Astrocyte (in vitro differentiated cells and primary cell): ENCODE measurements around the gene SCARF1.

Experiments used
- EZH2 ChIP-seq: IDR thresholded peaks from 2 replicates; pipeline ENCODE4 v1.6.1; 2012; ENCODE audit warnings: mild to moderate bottlenecking, low read length, inconsistent platforms; ENCODE audit not compliant: insufficient read depth
- TF ChIP-seq, protein P1 (sequence below): IDR thresholded peaks from 2 replicates; pipeline ENCODE4 v1.5.1; 2011; ENCODE audit warnings: low read depth, mild to moderate bottlenecking, inconsistent platforms, low read length, moderate library complexity; ENCODE audit not compliant: insufficient read depth

DNA sequence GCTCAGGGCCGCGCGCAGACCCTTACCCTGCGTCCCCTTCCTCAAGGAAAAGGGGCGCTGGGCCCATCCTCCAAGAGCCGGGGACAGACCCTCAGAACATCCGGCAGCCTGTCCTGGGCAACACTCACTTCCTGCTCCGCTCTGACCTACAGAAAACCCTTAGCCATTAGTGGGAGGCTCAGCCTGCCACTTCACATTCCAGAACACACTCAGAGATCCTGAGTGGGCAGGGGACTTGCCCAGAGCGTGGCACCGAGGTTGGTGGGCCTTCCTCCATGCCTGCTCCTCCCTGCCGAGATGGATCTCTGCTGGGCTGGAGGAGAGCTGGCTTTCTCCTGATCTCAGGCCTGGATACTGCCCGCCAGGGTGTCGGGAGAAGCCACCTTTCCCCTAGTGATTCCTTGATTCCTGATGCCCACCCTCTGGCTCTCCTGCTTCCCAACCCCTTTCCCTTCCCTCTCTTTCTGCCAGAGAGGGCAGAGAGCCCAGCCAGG lies 1.5 kb downstream of the SCARF1 start:
- no peak for TF ChIP-seq EZH2
- TF ChIP-seq, protein P1, sequence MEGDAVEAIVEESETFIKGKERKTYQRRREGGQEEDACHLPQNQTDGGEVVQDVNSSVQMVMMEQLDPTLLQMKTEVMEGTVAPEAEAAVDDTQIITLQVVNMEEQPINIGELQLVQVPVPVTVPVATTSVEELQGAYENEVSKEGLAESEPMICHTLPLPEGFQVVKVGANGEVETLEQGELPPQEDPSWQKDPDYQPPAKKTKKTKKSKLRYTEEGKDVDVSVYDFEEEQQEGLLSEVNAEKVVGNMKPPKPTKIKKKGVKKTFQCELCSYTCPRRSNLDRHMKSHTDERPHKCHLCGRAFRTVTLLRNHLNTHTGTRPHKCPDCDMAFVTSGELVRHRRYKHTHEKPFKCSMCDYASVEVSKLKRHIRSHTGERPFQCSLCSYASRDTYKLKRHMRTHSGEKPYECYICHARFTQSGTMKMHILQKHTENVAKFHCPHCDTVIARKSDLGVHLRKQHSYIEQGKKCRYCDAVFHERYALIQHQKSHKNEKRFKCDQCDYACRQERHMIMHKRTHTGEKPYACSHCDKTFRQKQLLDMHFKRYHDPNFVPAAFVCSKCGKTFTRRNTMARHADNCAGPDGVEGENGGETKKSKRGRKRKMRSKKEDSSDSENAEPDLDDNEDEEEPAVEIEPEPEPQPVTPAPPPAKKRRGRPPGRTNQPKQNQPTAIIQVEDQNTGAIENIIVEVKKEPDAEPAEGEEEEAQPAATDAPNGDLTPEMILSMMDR: no peak
